SK-N-SH (cell line): ENCODE measurements around the gene DCUN1D2. TPM values are rescaled to one million over a fixed set of nuclear protein-coding genes. Genes with fewer than 3 reads are reported as not detected.

ENCODE experiments used
- CTCF ChIA-PET: fragments of 300-600, 350-600 bp; formaldehyde crosslinking; extraction: SDS; loops from one replicate; lab custom pipeline; 2021; lab: Yijun Ruan, JAX
- POLR2A ChIA-PET: fragments of 350-600 bp; sonication (Branson Sonifier 250); formaldehyde crosslinking; extraction: SDS; loops from one replicate; lab custom pipeline; 2020; ENCODE audit warnings: antibody characterized with exemption, inconsistent platforms; lab: Yijun Ruan, JAX
- DNase-seq: peaks from one replicate; pipeline ENCODE4 v3.0.0; 2012
- H2AFZ ChIP-seq: fragments of 200-600 bp; sonication (generic); 2 replicates; pipeline ENCODE4 v1.8.1; 2016; ENCODE audit warnings: antibody characterized with exemption, mild to moderate bottlenecking, low read depth
- H3F3A ChIP-seq: fragments of 200-600 bp; sonication (generic); replicated peaks from 2 replicates; pipeline ENCODE3; 2016; ENCODE audit warnings: antibody characterized with exemption, mild to moderate bottlenecking; ENCODE audit not compliant: insufficient read depth
- H3K27ac ChIP-seq, 2 experiments: fragments of 200-500 bp in 1 of 2; fragments of 200-600 bp in 1 of 2; sonication (Bioruptor generic) in 1 of 2; sonication (generic), shearing (Covaris generic) in 1 of 2; 2 replicates each; pipeline versions ENCODE4 v1.5.1 to v1.6.1; 2014 to 2016; ENCODE audit warnings: low read depth in 2 of 2, inconsistent platforms in 1 of 2, low read length in 1 of 2, mild to moderate bottlenecking in 1 of 2, mixed read lengths in 1 of 2
- H3K27me3 ChIP-seq: fragments of 200-600 bp; sonication (generic), shearing (Covaris generic); 2 replicates; pipeline ENCODE4 v1.6.1; 2016; ENCODE audit warnings: mixed run types; ENCODE audit not compliant: insufficient read depth
- H3K36me3 ChIP-seq, 2 experiments: fragments of 200-500 bp in 1 of 2; fragments of 200-600 bp in 1 of 2; sonication (Bioruptor generic) in 1 of 2; sonication (generic) in 1 of 2; replicated peaks in 1 of 2; 2 replicates each; pipeline versions ENCODE3 to v1.5.1; 2014 to 2016; ENCODE audit warnings: low read length in 1 of 2, mild to moderate bottlenecking in 1 of 2; ENCODE audit not compliant: insufficient read depth in 2 of 2, control insufficient read depth in 1 of 2
- H3K4me1 ChIP-seq, 2 experiments: fragments of 200-500 bp in 1 of 2; fragments of 200-600 bp in 1 of 2; sonication (Bioruptor generic) in 1 of 2; sonication (generic), shearing (Covaris generic) in 1 of 2; 2 replicates each; pipeline versions ENCODE4 v1.5.1 to v1.6.1; 2014 to 2016; ENCODE audit warnings: low read depth in 1 of 2, low read length in 1 of 2, mixed run types in 1 of 2; ENCODE audit not compliant: insufficient read depth in 2 of 2, control insufficient read depth in 1 of 2
- H3K4me2 ChIP-seq: fragments of 200-600 bp; sonication (generic), shearing (Covaris generic); 2 replicates; pipeline ENCODE4 v1.6.1; 2017; ENCODE audit warnings: mixed run types
- H3K4me3 ChIP-seq, 2 experiments: fragments of 200-500 bp in 1 of 2; fragments of 200-600 bp in 1 of 2; sonication (Bioruptor generic) in 1 of 2; sonication (generic), shearing (Covaris generic) in 1 of 2; 2 replicates each; pipeline versions ENCODE4 v1.5.1 to v1.8.1; 2014 to 2016; ENCODE audit warnings: low read depth in 2 of 2, inconsistent platforms in 1 of 2, low read length in 1 of 2, mild to moderate bottlenecking in 1 of 2, mixed read lengths in 1 of 2, moderate library complexity in 1 of 2
- H3K79me2 ChIP-seq: fragments of 200-600 bp; sonication (generic); 2 replicates; pipeline ENCODE4 v1.8.1; 2017; ENCODE audit warnings: mild to moderate bottlenecking; ENCODE audit not compliant: insufficient read depth
- H3K9ac ChIP-seq: fragments of 200-600 bp; sonication (generic); 2 replicates; pipeline ENCODE4 v1.6.1; 2017; ENCODE audit warnings: mixed run types
- H3K9me2 ChIP-seq: fragments of 200-600 bp; sonication (generic); 2 replicates; pipeline ENCODE4 v1.6.1; 2017; ENCODE audit warnings: mixed run types
- H3K9me3 ChIP-seq: fragments of 200-600 bp; sonication (generic); 2 replicates; pipeline ENCODE4 v1.6.1; 2017; ENCODE audit warnings: mixed run types, mild to moderate bottlenecking, moderate library complexity
- H4K20me1 ChIP-seq: fragments of 200-600 bp; sonication (generic); 2 replicates; pipeline ENCODE4 v1.6.1; 2017; ENCODE audit warnings: mild to moderate bottlenecking, mixed run types; ENCODE audit not compliant: insufficient read depth
- ELF1 ChIP-seq: IDR thresholded peaks from 2 replicates; pipeline ENCODE4 v1.4.0; 2012
- EP300 ChIP-seq, 2 experiments: IDR thresholded peaks; 2 replicates each; pipeline versions ENCODE4 v1.4.0 to v1.6.1; 2012; ENCODE audit warnings: borderline replicate concordance in 1 of 2, low read depth in 1 of 2, low read length in 1 of 2
- EZH2phosphoT487 ChIP-seq: fragments of 200-600 bp; sonication (generic); IDR thresholded peaks from 2 replicates; pipeline ENCODE4 v1.6.1; 2017; ENCODE audit warnings: low read depth, mixed run types, mild to moderate bottlenecking, antibody characterized with exemption, moderate library complexity, borderline replicate concordance
- FOSL2 ChIP-seq: IDR thresholded peaks from 2 replicates; pipeline ENCODE4 v1.4.0; 2012; ENCODE audit warnings: low read depth, mild to moderate bottlenecking, moderate library complexity, borderline replicate concordance
- FOXM1 ChIP-seq: IDR thresholded peaks from 2 replicates; pipeline ENCODE4 v1.4.0; 2012; ENCODE audit warnings: low read depth, mild to moderate bottlenecking
- GABPA ChIP-seq: IDR thresholded peaks from 2 replicates; pipeline ENCODE4 v1.4.0; 2012; ENCODE audit warnings: low read depth, mild to moderate bottlenecking
- GATA2 ChIP-seq: sonication (generic); formaldehyde crosslinking; IDR thresholded peaks from 2 replicates; pipeline ENCODE4 v1.5.0; 2020; ENCODE audit warnings: mild to moderate bottlenecking, missing genetic modification reagents
- JUND ChIP-seq: IDR thresholded peaks from 2 replicates; pipeline ENCODE4 v1.4.0; 2012
- POLR2AphosphoS5 ChIP-seq: IDR thresholded peaks from 2 replicates; pipeline ENCODE4 v1.6.1; 2012; ENCODE audit warnings: low read depth, low read length
- RCOR1 ChIP-seq: fragments of 150-350 bp; IDR thresholded peaks from 2 replicates; pipeline ENCODE4 v1.6.1; 2017; ENCODE audit warnings: antibody characterized with exemption, low read length
- RFX5 ChIP-seq: IDR thresholded peaks from 2 replicates; pipeline ENCODE4 v1.6.1; 2012; ENCODE audit warnings: mild to moderate bottlenecking, improper control_type of control experiment, low read length
- RXRA ChIP-seq: IDR thresholded peaks from 2 replicates; pipeline ENCODE4 v1.4.0; 2012; ENCODE audit warnings: low read depth, mild to moderate bottlenecking, borderline replicate concordance
- SIN3A ChIP-seq: IDR thresholded peaks from 2 replicates; pipeline ENCODE4 v1.6.1; 2012; ENCODE audit warnings: low read depth, mild to moderate bottlenecking, low read length, moderate library complexity, borderline replicate concordance
- SMC3 ChIP-seq: IDR thresholded peaks from 2 replicates; pipeline ENCODE4 v1.6.1; 2012; ENCODE audit warnings: low read depth, low read length, improper control_type of control experiment
- TCF12 ChIP-seq: IDR thresholded peaks from 2 replicates; pipeline ENCODE4 v1.4.0; 2012
- WGBS: methylation state at CpG from one replicate; pipeline ENCODE4 v1.1.6; 2017; ENCODE audit warnings: low lambda C conversion rate; 5-methylcytosine and 5-hydroxymethylcytosine counted together
- polyA plus RNA-seq, 3 experiments: library from polyadenylated mRNA; depleted of rRNA; stranded (reverse); fragments of >200 nt; gene quantifications; 2 replicates each; pipeline ENCODE4 v1.2.3, GENCODE V29; 2012
- TF ChIP-seq, protein P1 (sequence below): IDR thresholded peaks from 2 replicates; pipeline ENCODE4 v1.6.1; 2012; ENCODE audit warnings: mild to moderate bottlenecking, low read depth, low read length, moderate library complexity
- TF ChIP-seq, protein P2 (sequence below): fragments of 200-600 bp; sonication (generic); IDR thresholded peaks from 2 replicates; pipeline ENCODE4 v1.6.1; 2017; ENCODE audit warnings: antibody characterized with exemption, mild to moderate bottlenecking, moderate library complexity
- TF ChIP-seq, protein P3 (sequence below): IDR thresholded peaks from 2 replicates; pipeline ENCODE4; 2012
- TF ChIP-seq, protein P4 (sequence below): fragments of 150-350 bp; IDR thresholded peaks from 2 replicates; pipeline ENCODE4 v1.6.1; 2017; ENCODE audit warnings: antibody characterized with exemption, low read length, low read depth, borderline replicate concordance
- TF ChIP-seq, protein P5 (sequence below): fragments of 150-350 bp; IDR thresholded peaks from 2 replicates; pipeline ENCODE4 v1.6.1; 2016; ENCODE audit warnings: mild to moderate bottlenecking, low read depth, low read length

The DCUN1D2 gene
- polyA plus RNA-seq, 1 of the 3 experiments (the other 2 are of a cell fraction) = 11.0 TPM

DNA sequence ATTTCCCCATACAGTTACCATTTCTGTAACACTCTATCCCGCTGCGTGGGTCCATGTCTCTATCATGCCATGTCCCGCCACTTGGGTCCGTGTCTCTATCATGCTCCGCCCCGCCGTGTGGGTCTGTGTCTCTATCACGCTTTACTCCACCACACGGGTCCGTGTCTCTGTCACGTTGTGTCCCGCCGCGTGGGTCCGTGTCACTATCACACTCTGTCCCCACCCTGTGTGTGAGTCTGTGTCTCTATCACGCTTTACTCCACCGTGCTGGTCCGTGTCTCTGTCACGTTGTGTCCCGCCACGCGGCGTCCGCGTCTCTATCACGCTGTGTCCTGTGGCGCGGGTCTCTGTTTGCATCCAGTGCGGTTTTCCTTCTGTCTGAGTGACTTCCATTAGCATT lies 48.9 kb downstream of the DCUN1D2 start:
- Histone ChIP-seq H3K4me2 (no peak overlapping the region), H3K9me2 (no peaks in the 10 kb centered on the region), H3K36me3 (peaks cover 0 to 10% of the 10 kb centered on the region in 2 experiments), H3K27me3 (no peaks in the 10 kb centered on the region), H2AFZ (no peak overlapping the region), H3K9me3 (no peaks in the 10 kb centered on the region), H3K9ac (no peak overlapping the region), H3K4me1 (no peaks in the 10 kb centered on the region), H3K79me2 (no peaks in the 10 kb centered on the region)
- POLR2A ChIA-PET = no interaction called here
- 95% methylated on average over 29 of the region's 29 CpGs for WGBS
- TF ChIP-seq RFX5 = no peak
- no peak for TF ChIP-seq SMC3
- TF ChIP-seq FOXM1 = no peak
- TF ChIP-seq, protein P1, sequence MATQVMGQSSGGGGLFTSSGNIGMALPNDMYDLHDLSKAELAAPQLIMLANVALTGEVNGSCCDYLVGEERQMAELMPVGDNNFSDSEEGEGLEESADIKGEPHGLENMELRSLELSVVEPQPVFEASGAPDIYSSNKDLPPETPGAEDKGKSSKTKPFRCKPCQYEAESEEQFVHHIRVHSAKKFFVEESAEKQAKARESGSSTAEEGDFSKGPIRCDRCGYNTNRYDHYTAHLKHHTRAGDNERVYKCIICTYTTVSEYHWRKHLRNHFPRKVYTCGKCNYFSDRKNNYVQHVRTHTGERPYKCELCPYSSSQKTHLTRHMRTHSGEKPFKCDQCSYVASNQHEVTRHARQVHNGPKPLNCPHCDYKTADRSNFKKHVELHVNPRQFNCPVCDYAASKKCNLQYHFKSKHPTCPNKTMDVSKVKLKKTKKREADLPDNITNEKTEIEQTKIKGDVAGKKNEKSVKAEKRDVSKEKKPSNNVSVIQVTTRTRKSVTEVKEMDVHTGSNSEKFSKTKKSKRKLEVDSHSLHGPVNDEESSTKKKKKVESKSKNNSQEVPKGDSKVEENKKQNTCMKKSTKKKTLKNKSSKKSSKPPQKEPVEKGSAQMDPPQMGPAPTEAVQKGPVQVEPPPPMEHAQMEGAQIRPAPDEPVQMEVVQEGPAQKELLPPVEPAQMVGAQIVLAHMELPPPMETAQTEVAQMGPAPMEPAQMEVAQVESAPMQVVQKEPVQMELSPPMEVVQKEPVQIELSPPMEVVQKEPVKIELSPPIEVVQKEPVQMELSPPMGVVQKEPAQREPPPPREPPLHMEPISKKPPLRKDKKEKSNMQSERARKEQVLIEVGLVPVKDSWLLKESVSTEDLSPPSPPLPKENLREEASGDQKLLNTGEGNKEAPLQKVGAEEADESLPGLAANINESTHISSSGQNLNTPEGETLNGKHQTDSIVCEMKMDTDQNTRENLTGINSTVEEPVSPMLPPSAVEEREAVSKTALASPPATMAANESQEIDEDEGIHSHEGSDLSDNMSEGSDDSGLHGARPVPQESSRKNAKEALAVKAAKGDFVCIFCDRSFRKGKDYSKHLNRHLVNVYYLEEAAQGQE = no peak
- TF ChIP-seq, protein P2, sequence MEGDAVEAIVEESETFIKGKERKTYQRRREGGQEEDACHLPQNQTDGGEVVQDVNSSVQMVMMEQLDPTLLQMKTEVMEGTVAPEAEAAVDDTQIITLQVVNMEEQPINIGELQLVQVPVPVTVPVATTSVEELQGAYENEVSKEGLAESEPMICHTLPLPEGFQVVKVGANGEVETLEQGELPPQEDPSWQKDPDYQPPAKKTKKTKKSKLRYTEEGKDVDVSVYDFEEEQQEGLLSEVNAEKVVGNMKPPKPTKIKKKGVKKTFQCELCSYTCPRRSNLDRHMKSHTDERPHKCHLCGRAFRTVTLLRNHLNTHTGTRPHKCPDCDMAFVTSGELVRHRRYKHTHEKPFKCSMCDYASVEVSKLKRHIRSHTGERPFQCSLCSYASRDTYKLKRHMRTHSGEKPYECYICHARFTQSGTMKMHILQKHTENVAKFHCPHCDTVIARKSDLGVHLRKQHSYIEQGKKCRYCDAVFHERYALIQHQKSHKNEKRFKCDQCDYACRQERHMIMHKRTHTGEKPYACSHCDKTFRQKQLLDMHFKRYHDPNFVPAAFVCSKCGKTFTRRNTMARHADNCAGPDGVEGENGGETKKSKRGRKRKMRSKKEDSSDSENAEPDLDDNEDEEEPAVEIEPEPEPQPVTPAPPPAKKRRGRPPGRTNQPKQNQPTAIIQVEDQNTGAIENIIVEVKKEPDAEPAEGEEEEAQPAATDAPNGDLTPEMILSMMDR = no peak
- TF ChIP-seq ELF1 = no peak
- no peak for TF ChIP-seq RXRA
- no peak for TF ChIP-seq EZH2phosphoT487
- no peak for TF ChIP-seq GABPA
- TF ChIP-seq GATA2 (CRISPR knock-in tag) = no peak
- TF ChIP-seq TCF12 = no peak
- TF ChIP-seq, protein P3, sequence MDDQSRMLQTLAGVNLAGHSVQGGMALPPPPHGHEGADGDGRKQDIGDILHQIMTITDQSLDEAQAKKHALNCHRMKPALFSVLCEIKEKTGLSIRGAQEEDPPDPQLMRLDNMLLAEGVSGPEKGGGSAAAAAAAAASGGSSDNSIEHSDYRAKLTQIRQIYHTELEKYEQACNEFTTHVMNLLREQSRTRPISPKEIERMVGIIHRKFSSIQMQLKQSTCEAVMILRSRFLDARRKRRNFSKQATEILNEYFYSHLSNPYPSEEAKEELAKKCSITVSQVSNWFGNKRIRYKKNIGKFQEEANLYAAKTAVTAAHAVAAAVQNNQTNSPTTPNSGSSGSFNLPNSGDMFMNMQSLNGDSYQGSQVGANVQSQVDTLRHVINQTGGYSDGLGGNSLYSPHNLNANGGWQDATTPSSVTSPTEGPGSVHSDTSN = no peak
- TF ChIP-seq SIN3A = no peak
- TF ChIP-seq POLR2AphosphoS5 = no peak
- TF ChIP-seq, protein P4, sequence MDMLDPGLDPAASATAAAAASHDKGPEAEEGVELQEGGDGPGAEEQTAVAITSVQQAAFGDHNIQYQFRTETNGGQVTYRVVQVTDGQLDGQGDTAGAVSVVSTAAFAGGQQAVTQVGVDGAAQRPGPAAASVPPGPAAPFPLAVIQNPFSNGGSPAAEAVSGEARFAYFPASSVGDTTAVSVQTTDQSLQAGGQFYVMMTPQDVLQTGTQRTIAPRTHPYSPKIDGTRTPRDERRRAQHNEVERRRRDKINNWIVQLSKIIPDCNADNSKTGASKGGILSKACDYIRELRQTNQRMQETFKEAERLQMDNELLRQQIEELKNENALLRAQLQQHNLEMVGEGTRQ = no peak
- TF ChIP-seq FOSL2 = no peak
- TF ChIP-seq EP300 (IDR thresholded peaks at IDR 0.05; ENCODE audit: borderline replicate concordance in 1 of 2, low read depth in 1 of 2, low read length in 1 of 2) = no peak
- no peak for TF ChIP-seq JUND
- no peak for TF ChIP-seq RCOR1
- TF ChIP-seq, protein P5, sequence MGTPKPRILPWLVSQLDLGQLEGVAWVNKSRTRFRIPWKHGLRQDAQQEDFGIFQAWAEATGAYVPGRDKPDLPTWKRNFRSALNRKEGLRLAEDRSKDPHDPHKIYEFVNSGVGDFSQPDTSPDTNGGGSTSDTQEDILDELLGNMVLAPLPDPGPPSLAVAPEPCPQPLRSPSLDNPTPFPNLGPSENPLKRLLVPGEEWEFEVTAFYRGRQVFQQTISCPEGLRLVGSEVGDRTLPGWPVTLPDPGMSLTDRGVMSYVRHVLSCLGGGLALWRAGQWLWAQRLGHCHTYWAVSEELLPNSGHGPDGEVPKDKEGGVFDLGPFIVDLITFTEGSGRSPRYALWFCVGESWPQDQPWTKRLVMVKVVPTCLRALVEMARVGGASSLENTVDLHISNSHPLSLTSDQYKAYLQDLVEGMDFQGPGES = no peak
- TF ChIP-seq, all 33 proteins: peak for 0
- Histone ChIP-seq H3K4me3 (no peak overlapping the region), H4K20me1 (no peaks in the 10 kb centered on the region), H3F3A (no peaks in the 10 kb centered on the region), H3K27ac (no peak overlapping the region)
- DNase-seq = no peak
- CTCF ChIA-PET = interaction anchor here (1.1 kb wide), 1 partner anchor 12 kb away, joined by 3 read pairs; the partner anchor contains the start of gene ADPRHL1
